HG03108 (cell line): ENCODE data around the gene ZNF563.

ENCODE experiments used
- ATAC-seq: cut with Tn5 transposase; IDR thresholded peaks from one replicate; pipeline ENCODE4 v1.9.1; 2021; ENCODE audit warnings: moderate library complexity; ENCODE audit not compliant: unreplicated experiment

ZNF563 gene

DNA sequence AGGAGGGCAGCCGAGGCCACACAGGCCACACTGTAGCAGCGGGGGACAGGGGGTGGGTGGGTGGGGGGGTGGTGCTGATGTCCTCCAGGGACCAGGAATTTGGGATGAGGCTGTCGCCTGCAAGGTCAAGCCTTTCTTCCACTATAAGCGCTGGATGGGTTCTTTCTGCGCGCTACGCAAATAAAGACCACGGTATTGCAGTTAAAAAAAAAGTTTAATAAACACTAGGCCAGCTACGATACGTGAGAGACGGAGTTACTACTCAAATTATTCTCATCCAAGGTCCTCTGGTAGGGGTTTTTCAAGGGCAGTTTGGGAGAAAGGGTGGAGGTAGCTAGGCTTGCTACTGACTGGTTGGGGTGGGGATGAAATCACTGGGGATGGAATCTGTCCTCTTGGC, 38.2 kb downstream of the ZNF563 start:
- ATAC-seq = peak; percentile 3

DNA sequence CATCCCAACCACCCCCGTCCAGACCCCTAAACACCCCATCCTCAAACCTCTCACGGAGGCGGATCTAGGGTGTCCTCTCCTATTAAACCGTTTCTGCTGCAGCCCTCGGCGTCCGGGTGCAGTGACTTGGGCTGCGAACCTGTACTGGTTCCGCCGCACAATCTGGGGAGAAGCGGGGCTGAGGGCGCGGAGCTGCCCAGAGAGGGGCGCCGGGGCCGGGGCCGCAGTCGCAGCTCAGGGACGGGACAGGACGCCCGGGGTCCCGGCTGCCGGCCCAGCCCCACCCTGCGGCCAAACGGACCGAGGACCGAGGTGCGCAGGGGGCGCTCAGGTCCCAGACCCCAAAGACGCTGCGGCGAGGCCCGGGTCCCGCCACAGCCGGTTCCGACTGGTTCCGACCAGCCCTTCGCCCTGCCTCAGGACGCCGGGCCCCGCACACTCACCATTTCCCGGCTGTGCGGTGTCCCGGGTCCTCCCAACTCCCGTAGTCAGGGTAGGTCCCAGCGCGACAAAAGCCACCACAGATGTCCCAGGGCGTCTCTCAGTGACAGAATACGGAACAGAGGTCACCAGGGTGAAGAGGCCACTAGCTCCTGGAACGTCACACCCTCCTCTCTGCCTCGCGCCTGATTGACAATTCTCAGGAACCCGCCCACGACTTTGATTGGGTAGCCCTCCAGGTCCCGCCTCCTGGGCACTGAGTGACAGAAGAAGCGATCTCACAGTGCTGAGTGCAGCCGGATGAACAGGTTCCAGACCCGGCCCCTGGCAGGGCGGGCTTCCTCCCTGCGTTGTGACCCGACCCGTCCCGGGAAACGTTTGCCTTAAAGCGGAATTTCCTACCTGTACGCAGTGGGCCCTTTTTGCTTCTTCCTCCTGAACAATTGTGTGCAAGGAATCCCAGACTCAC, 38.9 kb downstream of the ZNF563 start, which contains the start of gene ZNF44:
TSS of gene ZNF44 (minus strand) at position 635 of the 910 bp plus-strand sequence. CDS start at position 446, 189 bp downstream.
- peak; percentile 85 for ATAC-seq

DNA sequence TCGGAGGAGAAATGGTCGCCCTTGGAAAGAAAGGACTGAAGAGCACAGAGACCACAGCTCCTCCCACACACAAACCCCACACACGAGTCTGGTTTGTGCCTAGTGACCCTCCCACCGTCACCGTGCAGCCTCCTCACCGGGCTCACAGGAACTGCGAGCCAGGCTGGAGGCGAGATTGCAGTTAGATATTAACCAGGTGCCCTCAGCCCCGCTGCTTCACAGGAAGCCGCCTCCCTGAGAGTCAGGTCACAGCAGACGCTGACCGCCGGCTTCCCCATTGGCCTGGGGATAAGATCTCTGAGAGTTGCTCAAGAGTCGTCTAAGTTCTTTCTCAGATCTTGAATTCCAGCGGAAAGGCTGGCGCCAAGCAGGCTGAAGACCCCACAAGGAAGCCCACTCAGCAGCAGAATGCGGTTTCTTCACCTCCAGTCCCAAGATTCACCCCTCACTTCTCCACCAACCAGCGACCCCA, 39.6 kb downstream of the ZNF563 start:
- ATAC-seq = peak; percentile 46

GRCh38 chr19:12289790-12290065, 43.7 kb downstream of the ZNF563 start:
- ATAC-seq = no peak

GRCh38 chr19:12287958-12288500, 45.4 kb downstream of the ZNF563 start:
- no peak for ATAC-seq

GRCh38 chr19:12284631-12285030, 48.8 kb downstream of the ZNF563 start:
- ATAC-seq = no peak

GRCh38 chr19:12284226-12284625, 49.2 kb downstream of the ZNF563 start:
- ATAC-seq = no peak

GRCh38 chr19:12278713-12279112, 54.7 kb downstream of the ZNF563 start:
- no peak for ATAC-seq

DNA sequence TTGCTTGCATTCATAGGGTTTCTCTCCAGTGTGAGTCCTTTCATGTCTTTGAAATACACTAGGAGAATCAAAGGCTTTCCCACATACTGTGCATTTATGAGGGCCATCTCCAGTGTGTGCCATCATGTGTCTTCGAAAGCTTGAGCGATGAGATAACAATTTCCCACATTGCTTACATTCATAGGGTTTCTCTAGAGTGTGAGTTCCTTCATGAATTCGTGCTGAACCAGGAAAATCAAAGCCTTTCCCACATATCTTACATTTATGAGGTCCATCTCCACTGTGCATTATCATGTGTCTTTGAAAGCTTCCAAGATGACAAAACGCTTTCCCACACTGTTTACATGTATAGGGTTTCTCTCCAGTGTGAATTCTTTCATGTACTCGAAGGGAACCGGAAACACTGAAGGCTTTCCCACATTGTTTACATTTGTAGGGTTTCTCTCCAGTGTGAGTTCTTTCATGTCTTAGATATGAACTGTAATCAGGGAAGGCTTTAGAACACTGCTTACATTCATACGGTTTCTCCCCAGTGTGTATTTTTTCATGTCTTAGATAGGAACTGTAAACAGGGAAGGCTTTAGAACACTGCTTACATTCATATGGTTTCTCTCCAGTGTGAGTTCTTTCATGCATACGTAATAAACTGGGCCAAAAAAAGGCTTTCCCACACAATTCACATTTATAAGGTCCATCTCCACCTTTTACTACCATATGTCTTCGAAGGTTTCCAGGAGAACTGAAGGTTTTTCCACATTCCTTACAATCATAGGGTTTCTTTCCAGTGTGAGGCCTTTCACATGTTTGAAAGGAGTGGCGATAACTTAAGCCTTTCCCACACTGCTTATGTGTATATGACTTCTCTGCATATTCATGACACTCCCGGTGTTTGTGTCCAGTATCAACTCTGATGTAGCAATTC, 60.2 kb downstream of the ZNF563 start:
- ATAC-seq = no peak

- ATAC-seq = no peak
Measured at GRCh38 chr19:12272386-12272785, 61.0 kb downstream of the ZNF563 start.

DNA sequence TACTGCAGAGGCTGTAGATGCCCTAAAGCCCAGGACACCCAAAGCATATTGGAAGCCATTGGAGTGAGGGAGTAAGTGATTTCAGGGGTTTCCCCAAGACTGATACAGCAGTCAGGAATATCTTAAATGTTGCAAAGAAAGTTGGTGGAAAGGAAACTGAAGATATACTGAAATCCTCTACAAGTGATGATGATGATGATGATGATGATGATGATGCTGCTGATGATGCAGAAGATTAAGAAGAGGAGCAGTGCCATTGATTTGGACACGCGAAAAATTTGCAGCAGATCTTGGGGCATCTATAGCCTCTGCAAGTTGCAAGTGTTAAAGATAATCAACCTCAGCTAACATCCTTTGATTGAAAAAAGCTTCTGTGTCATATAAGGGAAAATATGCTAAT, 62.6 kb downstream of the ZNF563 start:
- no peak for ATAC-seq
